Kidney (tissue), 22 donors: ENCODE measurements around the gene MYBPHL. TPM values are rescaled to one million over a fixed set of nuclear protein-coding genes. Genes with fewer than 3 reads are reported as not detected.
A peak's percentile ranks its signal among the peaks of the same experiment; 100 is the strongest.

Source experiments
- DNase-seq, 5 donors: peaks; one replicate each; pipeline ENCODE4 v3.0.0-alpha.2; 2013 to 2020
- FAIRE-seq: peaks from 2 replicates; lab custom pipeline; 2012; peaks lifted over from hg19 to GRCh38; lab: Jason Lieb, UNC
- H3K27ac ChIP-seq, 2 donors: one replicate each; pipeline ENCODE4 v1.7.0; 2013; ENCODE audit warnings: low read depth in 2 of 2, low read length in 2 of 2, inconsistent platforms in 1 of 2
- H3K27me3 ChIP-seq: one replicate; pipeline ENCODE4 v1.7.1; 2013; ENCODE audit warnings: low read length, inconsistent platforms; ENCODE audit not compliant: control insufficient read depth, insufficient read depth
- H3K36me3 ChIP-seq, 3 donors: one replicate each; pipeline versions ENCODE4 v1.7.0 to v1.7.1; 2013; ENCODE audit warnings: low read length in 3 of 3, control low read depth in 1 of 3, inconsistent platforms in 1 of 3; ENCODE audit not compliant: insufficient read depth in 3 of 3, control insufficient read depth in 2 of 3
- H3K4me1 ChIP-seq, 3 donors: one replicate each; pipeline versions ENCODE4 v1.7.0 to v1.7.1; 2013; ENCODE audit warnings: low read length in 3 of 3, inconsistent platforms in 1 of 3, low read depth in 1 of 3; ENCODE audit not compliant: control insufficient read depth in 2 of 3, insufficient read depth in 2 of 3
- H3K4me3 ChIP-seq, 3 donors: one replicate each; pipeline versions ENCODE4 v1.7.0 to v1.8.1; 2013; ENCODE audit warnings: low read length in 3 of 3, control low read depth in 1 of 3, inconsistent platforms in 1 of 3
- H3K9ac ChIP-seq, 3 donors: one replicate each; pipeline versions ENCODE4 v1.7.0 to v1.7.1; 2013; ENCODE audit warnings: low read length in 3 of 3, control low read depth in 1 of 3, inconsistent platforms in 1 of 3
- H3K9me3 ChIP-seq, 3 donors: one replicate each; pipeline versions ENCODE4 v1.7.0 to v1.7.1; 2013; ENCODE audit warnings: low read length in 3 of 3, control low read depth in 1 of 3, inconsistent platforms in 1 of 3; ENCODE audit not compliant: control insufficient read depth in 2 of 3, insufficient read depth in 1 of 3
- intact Hi-C: fragments of 100-400 bp; cut with DNase I; formaldehyde crosslinking; loops from one replicate; pipeline ENCODE4 v1.11.1; 2022
- long read RNA-seq, 10 donors: library from polyadenylated mRNA in 1 of 10; unstranded in 1 of 10; transcript quantifications; one replicate each; pipeline ENCODE4 v2.0.0 and lab custom pipeline, GENCODE V29; 2021 to 2026
- polyA plus RNA-seq: library from polyadenylated mRNA; stranded (reverse); fragments of 350-450 nt; fragmentation: Illumina TruSeq; extraction: RNeasy Lipid Tissue Mini Kit (QIAGEN cat#74804); gene quantifications from one replicate; pipeline ENCODE4 v1.2.3, GENCODE V29; 2014; ENCODE audit warnings: low read depth, low replicate concordance; ENCODE audit not compliant: insufficient read depth
- total RNA-seq: library from RNA; stranded (reverse); fragmentation: NEBNext Ultra II Directional; extraction: Animal tissue kit (Norgen Biotek cat#: 25700); gene quantifications from one replicate; pipeline ENCODE4 v1.2.1, GENCODE V29; 2021
- TF ChIP-seq, protein P1 (sequence below): IDR thresholded peaks from 3 replicates; pipeline ENCODE4 v1.5.1; 2012; ENCODE audit warnings: mild to moderate bottlenecking, moderate library complexity, borderline replicate concordance; ENCODE audit not compliant: insufficient read depth; ENCODE audit errors: extremely low read depth
- donor health status: control.
- donor health status: control.
- donor health status: control.
- donor health status: control.
- donor health status: control.
- donor health status: DM: yes; HTN: yes; CAD: no.
- donor health status: Normal renal cell carcinoma (clear cell type).

MYBPHL gene, protein sequence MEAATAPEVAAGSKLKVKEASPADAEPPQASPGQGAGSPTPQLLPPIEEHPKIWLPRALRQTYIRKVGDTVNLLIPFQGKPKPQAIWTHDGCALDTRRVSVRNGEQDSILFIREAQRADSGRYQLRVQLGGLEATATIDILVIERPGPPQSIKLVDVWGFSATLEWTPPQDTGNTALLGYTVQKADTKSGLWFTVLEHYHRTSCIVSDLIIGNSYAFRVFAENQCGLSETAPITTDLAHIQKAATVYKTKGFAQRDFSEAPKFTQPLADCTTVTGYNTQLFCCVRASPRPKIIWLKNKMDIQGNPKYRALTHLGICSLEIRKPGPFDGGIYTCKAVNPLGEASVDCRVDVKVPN
- total RNA-seq (0.19 TPM), polyA plus RNA-seq (not detected)
- long read RNA-seq, donor 1: 0 reads
- long read RNA-seq, donor 2: 0 reads
- long read RNA-seq, donor 3: 0 reads
- long read RNA-seq, donor 4: 0 reads
- long read RNA-seq, donor 5: 0 reads
- long read RNA-seq, donor 6: 0 reads
- long read RNA-seq, donor 7: 0 reads
- long read RNA-seq, donor 8: 0 reads
- long read RNA-seq, donor 9: 0 reads
- long read RNA-seq, donor 10: 0 reads

DNA sequence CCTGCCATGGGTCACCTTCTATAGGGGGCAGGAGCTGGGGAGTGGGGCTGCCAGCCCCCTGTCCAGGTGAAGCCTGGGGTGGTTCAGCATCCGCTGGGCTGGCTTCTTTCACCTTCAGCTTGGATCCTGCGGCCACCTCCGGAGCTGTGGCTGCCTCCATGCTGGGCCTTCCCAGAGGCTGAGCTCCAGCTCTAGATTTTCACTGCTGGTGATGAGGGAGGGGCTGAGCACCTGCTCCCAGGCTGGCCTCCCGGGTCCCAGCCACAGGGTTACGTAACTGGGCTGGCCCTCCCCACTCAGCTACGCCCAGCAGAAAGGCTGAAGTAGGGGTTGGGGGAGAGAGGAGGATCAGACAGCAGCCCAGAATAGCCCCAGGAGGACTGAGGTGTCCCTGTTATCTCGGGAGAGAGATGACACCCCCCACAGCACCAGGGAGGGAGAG, at the start of gene MYBPHL:
Gene MYBPHL, minus strand, starts transcription at position 180 of the 442 bp plus-strand sequence. Its CDS starts 20 bp downstream, at position 160.
- no peaks in the 10 kb centered on the region for H3K27me3 ChIP-seq
- H3K4me1 ChIP-seq: peaks cover 0 to 7% (median 3%) of the 10 kb centered on the region in 3 donors
- DNase-seq: peak in 1 of 5 donors; percentile 39
- no peak within 1 kb of the TSS for H3K9ac ChIP-seq
- FAIRE-seq: no peak
- peaks cover 0 to 1% (median 0%) of the 10 kb centered on the region in 3 donors for H3K9me3 ChIP-seq
- H3K36me3 ChIP-seq: peaks cover 0 to 2% (median 0%) of the 10 kb centered on the region in 3 donors
- intact Hi-C loops: no loop called here
- no peak within 1 kb of the TSS for H3K4me3 ChIP-seq
- H3K27ac ChIP-seq: no peak within 1 kb of the TSS
- TF ChIP-seq, protein P1, sequence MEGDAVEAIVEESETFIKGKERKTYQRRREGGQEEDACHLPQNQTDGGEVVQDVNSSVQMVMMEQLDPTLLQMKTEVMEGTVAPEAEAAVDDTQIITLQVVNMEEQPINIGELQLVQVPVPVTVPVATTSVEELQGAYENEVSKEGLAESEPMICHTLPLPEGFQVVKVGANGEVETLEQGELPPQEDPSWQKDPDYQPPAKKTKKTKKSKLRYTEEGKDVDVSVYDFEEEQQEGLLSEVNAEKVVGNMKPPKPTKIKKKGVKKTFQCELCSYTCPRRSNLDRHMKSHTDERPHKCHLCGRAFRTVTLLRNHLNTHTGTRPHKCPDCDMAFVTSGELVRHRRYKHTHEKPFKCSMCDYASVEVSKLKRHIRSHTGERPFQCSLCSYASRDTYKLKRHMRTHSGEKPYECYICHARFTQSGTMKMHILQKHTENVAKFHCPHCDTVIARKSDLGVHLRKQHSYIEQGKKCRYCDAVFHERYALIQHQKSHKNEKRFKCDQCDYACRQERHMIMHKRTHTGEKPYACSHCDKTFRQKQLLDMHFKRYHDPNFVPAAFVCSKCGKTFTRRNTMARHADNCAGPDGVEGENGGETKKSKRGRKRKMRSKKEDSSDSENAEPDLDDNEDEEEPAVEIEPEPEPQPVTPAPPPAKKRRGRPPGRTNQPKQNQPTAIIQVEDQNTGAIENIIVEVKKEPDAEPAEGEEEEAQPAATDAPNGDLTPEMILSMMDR: no peak

DNA sequence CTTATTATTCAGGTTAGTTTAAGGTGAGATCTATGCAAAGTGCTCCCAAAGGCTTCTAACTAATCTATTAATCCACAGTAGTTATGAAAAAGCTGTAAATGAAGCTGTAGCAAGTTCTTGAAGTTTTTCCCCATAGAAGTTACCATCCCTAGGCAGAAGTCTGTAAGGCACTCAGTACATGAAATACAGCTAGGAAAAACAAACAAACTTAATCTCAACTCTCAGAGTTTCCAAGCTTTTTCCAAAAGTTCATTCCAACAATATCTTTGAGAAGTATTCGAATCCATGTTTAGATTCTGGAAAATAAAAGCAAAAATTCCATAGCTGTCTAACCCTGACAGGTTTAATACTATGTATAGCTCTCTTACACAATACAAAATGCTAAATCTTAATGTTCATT, 49.7 kb upstream of the MYBPHL start:
- Histone ChIP-seq H3K9me3 (no peaks in the 10 kb centered on the region), H3K36me3 (peaks cover 0 to 12% (median 7%) of the 10 kb centered on the region in 3 donors), H3K4me3 (no peak overlapping the region), H3K27ac (no peak overlapping the region), H3K9ac (no peak overlapping the region), H3K4me1 (no peaks in the 10 kb centered on the region), H3K27me3 (no peaks in the 10 kb centered on the region)
- FAIRE-seq (no peak), DNase-seq (peak in 2 of 5 donors; percentile 22 to 59)
- intact Hi-C loops: no loop called here
- TF ChIP-seq, protein P1: no peak

DNA sequence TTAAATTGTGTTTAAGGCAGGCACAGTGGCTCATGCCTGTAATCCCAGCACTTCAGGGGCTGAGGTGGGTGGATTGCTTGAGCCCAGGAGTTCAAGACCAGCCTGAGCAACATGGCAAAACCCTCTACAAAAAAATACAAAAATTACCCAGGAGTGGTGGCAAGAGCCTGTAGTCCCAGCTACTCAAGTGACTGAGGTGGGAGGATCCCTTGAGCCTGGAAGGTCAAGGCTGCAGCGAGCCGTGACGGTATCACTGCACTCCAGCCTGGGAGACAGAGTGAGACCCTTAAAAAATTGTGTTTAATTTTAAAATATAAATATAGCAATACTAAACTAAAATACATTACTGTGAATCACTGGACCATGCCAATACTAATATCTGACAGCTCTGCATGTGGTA, 48.1 kb upstream of the MYBPHL start:
- Histone ChIP-seq H3K27ac (no peak overlapping the region), H3K9me3 (no peaks in the 10 kb centered on the region), H3K27me3 (no peaks in the 10 kb centered on the region), H3K4me3 (no peak overlapping the region), H3K36me3 (peaks cover 0 to 19% (median 17%) of the 10 kb centered on the region in 3 donors), H3K4me1 (no peaks in the 10 kb centered on the region), H3K9ac (no peak overlapping the region)
- intact Hi-C loops: no loop called here
- FAIRE-seq (no peak), DNase-seq (peak in 4 of 5 donors; percentile 59 to 74 (median 66))
- TF ChIP-seq, protein P1: no peak
